ENCODE results near the gene OR2AE1. TPM values are rescaled to one million over a fixed set of nuclear protein-coding genes. Genes with fewer than 3 reads are reported as not detected.

OR2AE1 gene
- total and polyA plus RNA-seq, 9 of the 15 experiments (the other 6 are each of a cell fraction or from before 2014, with no cell fraction given), result 0.27 TPM; not detected in 8

DNA sequence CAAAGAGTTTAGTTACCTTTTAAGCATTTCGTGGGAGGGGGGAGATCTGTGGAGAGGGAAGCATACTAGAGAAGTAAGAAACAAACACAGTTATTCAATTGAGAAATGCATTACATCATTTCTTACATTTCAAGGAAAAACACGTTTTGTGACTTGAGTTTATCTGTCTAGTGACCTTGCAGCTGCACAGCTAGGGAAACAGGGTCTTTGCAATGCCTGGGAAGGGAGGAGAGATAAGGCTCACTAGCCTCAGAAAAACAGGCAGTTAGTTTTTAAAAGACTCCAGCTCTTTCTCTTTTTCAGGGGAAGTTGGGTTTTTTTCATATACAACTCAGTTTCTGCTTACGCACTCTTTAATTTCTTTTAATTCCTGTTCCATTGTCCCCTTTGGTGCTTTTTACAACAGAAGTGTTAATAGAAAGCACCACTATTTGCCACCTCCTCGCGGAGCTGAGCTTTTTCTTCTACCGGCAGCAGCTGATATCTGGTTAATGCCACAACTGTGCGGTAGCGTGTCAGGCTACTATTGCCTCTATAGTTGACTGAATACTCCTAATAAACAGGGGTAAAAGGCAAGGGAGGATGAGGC lies 43.5 kb downstream of the OR2AE1 start (continued):
- TF ChIP-seq ZFP1 (CRISPR knock-in tag; IDR thresholded peaks at IDR 0.05), result no peak
- no peak for TF ChIP-seq ZBTB17 (CRISPR knock-in tag; IDR thresholded peaks at IDR 0.05)
- TF ChIP-seq FOXK2 (conservative IDR thresholded peaks at IDR 0.05 in 1 of 2, IDR thresholded peaks at IDR 0.05 in 1 of 2; ENCODE audit: low read depth in 2 of 2), result peak; percentile 90 to 93
- TF ChIP-seq NFE2L1 (tag; IDR thresholded peaks at IDR 0.05; ENCODE audit: borderline replicate concordance, low read depth), result no peak
- no peak for TF ChIP-seq SRSF9 (IDR thresholded peaks at IDR 0.05; ENCODE audit: borderline replicate concordance, low read depth, low read length)
- TF ChIP-seq ZFX (CRISPR knock-in tag; IDR thresholded peaks at IDR 0.05), result no peak
- TF ChIP-seq ZNF134 (CRISPR knock-in tag; conservative IDR thresholded peaks at IDR 0.05), result 0 out of 2 replicates have a peak, but pooled peaks have one; percentile 11
- no peak for TF ChIP-seq ZNF764 (CRISPR knock-in tag; IDR thresholded peaks at IDR 0.05; ENCODE audit: low read depth)
- no peak for TF ChIP-seq HNRNPL (IDR thresholded peaks at IDR 0.05; ENCODE audit: low read depth, low read length)
- TF ChIP-seq, protein P1, sequence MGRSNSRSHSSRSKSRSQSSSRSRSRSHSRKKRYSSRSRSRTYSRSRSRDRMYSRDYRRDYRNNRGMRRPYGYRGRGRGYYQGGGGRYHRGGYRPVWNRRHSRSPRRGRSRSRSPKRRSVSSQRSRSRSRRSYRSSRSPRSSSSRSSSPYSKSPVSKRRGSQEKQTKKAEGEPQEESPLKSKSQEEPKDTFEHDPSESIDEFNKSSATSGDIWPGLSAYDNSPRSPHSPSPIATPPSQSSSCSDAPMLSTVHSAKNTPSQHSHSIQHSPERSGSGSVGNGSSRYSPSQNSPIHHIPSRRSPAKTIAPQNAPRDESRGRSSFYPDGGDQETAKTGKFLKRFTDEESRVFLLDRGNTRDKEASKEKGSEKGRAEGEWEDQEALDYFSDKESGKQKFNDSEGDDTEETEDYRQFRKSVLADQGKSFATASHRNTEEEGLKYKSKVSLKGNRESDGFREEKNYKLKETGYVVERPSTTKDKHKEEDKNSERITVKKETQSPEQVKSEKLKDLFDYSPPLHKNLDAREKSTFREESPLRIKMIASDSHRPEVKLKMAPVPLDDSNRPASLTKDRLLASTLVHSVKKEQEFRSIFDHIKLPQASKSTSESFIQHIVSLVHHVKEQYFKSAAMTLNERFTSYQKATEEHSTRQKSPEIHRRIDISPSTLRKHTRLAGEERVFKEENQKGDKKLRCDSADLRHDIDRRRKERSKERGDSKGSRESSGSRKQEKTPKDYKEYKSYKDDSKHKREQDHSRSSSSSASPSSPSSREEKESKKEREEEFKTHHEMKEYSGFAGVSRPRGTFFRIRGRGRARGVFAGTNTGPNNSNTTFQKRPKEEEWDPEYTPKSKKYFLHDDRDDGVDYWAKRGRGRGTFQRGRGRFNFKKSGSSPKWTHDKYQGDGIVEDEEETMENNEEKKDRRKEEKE (IDR thresholded peaks at IDR 0.05; ENCODE audit: borderline replicate concordance in 1 of 2, control insufficient read depth in 1 of 2, low read depth in 2 of 2, low read length in 1 of 2), result 0 out of 4 replicates have a peak, but pooled peaks of 1 of the 2 experiments have one; percentile 39
- no peak; the same call in none of the 2 replicates for TF ChIP-seq TRIM28 (IDR thresholded peaks at IDR 0.05)
- TF ChIP-seq, protein P2, sequence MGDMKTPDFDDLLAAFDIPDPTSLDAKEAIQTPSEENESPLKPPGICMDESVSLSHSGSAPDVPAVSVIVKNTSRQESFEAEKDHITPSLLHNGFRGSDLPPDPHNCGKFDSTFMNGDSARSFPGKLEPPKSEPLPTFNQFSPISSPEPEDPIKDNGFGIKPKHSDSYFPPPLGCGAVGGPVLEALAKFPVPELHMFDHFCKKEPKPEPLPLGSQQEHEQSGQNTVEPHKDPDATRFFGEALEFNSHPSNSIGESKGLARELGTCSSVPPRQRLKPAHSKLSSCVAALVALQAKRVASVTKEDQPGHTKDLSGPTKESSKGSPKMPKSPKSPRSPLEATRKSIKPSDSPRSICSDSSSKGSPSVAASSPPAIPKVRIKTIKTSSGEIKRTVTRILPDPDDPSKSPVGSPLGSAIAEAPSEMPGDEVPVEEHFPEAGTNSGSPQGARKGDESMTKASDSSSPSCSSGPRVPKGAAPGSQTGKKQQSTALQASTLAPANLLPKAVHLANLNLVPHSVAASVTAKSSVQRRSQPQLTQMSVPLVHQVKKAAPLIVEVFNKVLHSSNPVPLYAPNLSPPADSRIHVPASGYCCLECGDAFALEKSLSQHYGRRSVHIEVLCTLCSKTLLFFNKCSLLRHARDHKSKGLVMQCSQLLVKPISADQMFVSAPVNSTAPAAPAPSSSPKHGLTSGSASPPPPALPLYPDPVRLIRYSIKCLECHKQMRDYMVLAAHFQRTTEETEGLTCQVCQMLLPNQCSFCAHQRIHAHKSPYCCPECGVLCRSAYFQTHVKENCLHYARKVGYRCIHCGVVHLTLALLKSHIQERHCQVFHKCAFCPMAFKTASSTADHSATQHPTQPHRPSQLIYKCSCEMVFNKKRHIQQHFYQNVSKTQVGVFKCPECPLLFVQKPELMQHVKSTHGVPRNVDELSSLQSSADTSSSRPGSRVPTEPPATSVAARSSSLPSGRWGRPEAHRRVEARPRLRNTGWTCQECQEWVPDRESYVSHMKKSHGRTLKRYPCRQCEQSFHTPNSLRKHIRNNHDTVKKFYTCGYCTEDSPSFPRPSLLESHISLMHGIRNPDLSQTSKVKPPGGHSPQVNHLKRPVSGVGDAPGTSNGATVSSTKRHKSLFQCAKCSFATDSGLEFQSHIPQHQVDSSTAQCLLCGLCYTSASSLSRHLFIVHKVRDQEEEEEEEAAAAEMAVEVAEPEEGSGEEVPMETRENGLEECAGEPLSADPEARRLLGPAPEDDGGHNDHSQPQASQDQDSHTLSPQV (IDR thresholded peaks at IDR 0.05), result peak; percentile 82
- peak; percentile 88 for TF ChIP-seq MTA1 (IDR thresholded peaks at IDR 0.05; ENCODE audit: borderline replicate concordance)
- TF ChIP-seq, protein P3, sequence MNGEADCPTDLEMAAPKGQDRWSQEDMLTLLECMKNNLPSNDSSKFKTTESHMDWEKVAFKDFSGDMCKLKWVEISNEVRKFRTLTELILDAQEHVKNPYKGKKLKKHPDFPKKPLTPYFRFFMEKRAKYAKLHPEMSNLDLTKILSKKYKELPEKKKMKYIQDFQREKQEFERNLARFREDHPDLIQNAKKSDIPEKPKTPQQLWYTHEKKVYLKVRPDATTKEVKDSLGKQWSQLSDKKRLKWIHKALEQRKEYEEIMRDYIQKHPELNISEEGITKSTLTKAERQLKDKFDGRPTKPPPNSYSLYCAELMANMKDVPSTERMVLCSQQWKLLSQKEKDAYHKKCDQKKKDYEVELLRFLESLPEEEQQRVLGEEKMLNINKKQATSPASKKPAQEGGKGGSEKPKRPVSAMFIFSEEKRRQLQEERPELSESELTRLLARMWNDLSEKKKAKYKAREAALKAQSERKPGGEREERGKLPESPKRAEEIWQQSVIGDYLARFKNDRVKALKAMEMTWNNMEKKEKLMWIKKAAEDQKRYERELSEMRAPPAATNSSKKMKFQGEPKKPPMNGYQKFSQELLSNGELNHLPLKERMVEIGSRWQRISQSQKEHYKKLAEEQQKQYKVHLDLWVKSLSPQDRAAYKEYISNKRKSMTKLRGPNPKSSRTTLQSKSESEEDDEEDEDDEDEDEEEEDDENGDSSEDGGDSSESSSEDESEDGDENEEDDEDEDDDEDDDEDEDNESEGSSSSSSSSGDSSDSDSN (IDR thresholded peaks at IDR 0.05; ENCODE audit: borderline replicate concordance in 1 of 2, low read depth in 2 of 2, low read length in 2 of 2), result no peak
- TF ChIP-seq LCOR (CRISPR knock-in tag; IDR thresholded peaks at IDR 0.05), result 0 out of 2 replicates have a peak, but pooled peaks have one; percentile 18
- no peak for TF ChIP-seq HNRNPK (IDR thresholded peaks at IDR 0.05; ENCODE audit: low read depth, low read length, poor library complexity, severe bottlenecking)
- TF ChIP-seq ZNF584 (CRISPR knock-in tag; IDR thresholded peaks at IDR 0.05; ENCODE audit: low read depth), result peak; percentile 76
- TF ChIP-seq GTF2E2 (tag; IDR thresholded peaks at IDR 0.05), result peak; percentile 51; the same call in 1 of the 2 replicates

All from K562 (cell line).